SK-N-SH treated with all-trans-retinoic acid at 6 μM for 48 hours (cell line): ENCODE results near the gene ZNF143.

Experiments used
- ATAC-seq: fragments of 200-7000 bp; cut with Tn5 transposase; 3 replicates; pipeline ENCODE4 v1.9.1; 2020; ENCODE audit warnings: mild to moderate bottlenecking, moderate library complexity
- ARNTL ChIP-seq: fragments of 450-650 bp; formaldehyde crosslinking; IDR thresholded peaks from 2 replicates; pipeline ENCODE4 v1.5.0; 2020; ENCODE audit warnings: low read depth, mild to moderate bottlenecking, moderate library complexity, borderline replicate concordance
- BACH2 ChIP-seq: fragments of 250-450 bp; sonication (Bioruptor Pico); IDR thresholded peaks from 2 replicates; pipeline ENCODE4 v1.9.0; 2021; ENCODE audit warnings: mild to moderate bottlenecking, borderline replicate concordance
- CSDC2 ChIP-seq: fragments of 250-450 bp; sonication (Bioruptor Pico); IDR thresholded peaks from 2 replicates; pipeline ENCODE4 v1.5.0; 2020; ENCODE audit warnings: mild to moderate bottlenecking, moderate library complexity
- ESRRG ChIP-seq: fragments of 250-450 bp; sonication (Bioruptor Pico); IDR thresholded peaks from 2 replicates; pipeline ENCODE4 v1.6.1; 2021; ENCODE audit warnings: mild to moderate bottlenecking
- ISL1 ChIP-seq: fragments of 250-450 bp; sonication (Bioruptor Pico); IDR thresholded peaks from 2 replicates; pipeline ENCODE4 v2.1.2; 2022; ENCODE audit warnings: mild to moderate bottlenecking, moderate library complexity
- OSR1 ChIP-seq: fragments of 250-450 bp; sonication (Bioruptor Pico); IDR thresholded peaks from 2 replicates; pipeline ENCODE4 v1.8.0; 2022; ENCODE audit warnings: moderate library complexity, mild to moderate bottlenecking, inconsistent platforms
- PPARA ChIP-seq: fragments of 250-450 bp; sonication (Bioruptor Pico); IDR thresholded peaks from 2 replicates; pipeline ENCODE4 v1.5.0; 2020; ENCODE audit warnings: mild to moderate bottlenecking, borderline replicate concordance
- RARB ChIP-seq: fragments of 250-450 bp; sonication (Bioruptor Pico); IDR thresholded peaks from 2 replicates; pipeline ENCODE4 v1.8.0; 2021; ENCODE audit warnings: mild to moderate bottlenecking, moderate library complexity
- SNAI2 ChIP-seq: fragments of 250-450 bp; sonication (Bioruptor Pico); IDR thresholded peaks from 2 replicates; pipeline ENCODE4 v1.5.0; 2020; ENCODE audit warnings: mild to moderate bottlenecking, moderate library complexity
- TCF4 ChIP-seq: fragments of 250-450 bp; sonication (Bioruptor Pico); IDR thresholded peaks from 2 replicates; pipeline ENCODE4 v1.8.0; 2021; ENCODE audit warnings: mild to moderate bottlenecking, moderate library complexity, borderline replicate concordance
- TOX ChIP-seq: fragments of 250-450 bp; sonication (Bioruptor Pico); IDR thresholded peaks from 2 replicates; pipeline ENCODE4 v1.8.0; 2021; ENCODE audit warnings: mild to moderate bottlenecking, moderate library complexity, borderline replicate concordance
- ZC3H10 ChIP-seq: fragments of 250-450 bp; sonication (Bioruptor Pico); IDR thresholded peaks from 2 replicates; pipeline ENCODE4 v1.5.1; 2021; ENCODE audit warnings: mild to moderate bottlenecking, moderate library complexity
- ZFP30 ChIP-seq: fragments of 450-650 bp; formaldehyde crosslinking; IDR thresholded peaks from 2 replicates; pipeline ENCODE4 v1.5.0; 2022; ENCODE audit warnings: mild to moderate bottlenecking, moderate library complexity
- ZNF565 ChIP-seq: fragments of 450-650 bp; formaldehyde crosslinking; conservative IDR thresholded peaks from 2 replicates; pipeline ENCODE4 v1.5.0; 2020; ENCODE audit warnings: low read depth, mild to moderate bottlenecking, moderate library complexity
- ZNF70 ChIP-seq: fragments of 450-650 bp; formaldehyde crosslinking; IDR thresholded peaks from 2 replicates; pipeline ENCODE4 v1.5.0; 2020; ENCODE audit warnings: mild to moderate bottlenecking, moderate library complexity
- ZNF8 ChIP-seq: fragments of 450-650 bp; formaldehyde crosslinking; IDR thresholded peaks from 2 replicates; pipeline ENCODE4 v1.5.0; 2020; ENCODE audit warnings: mild to moderate bottlenecking, moderate library complexity
- TF ChIP-seq, protein P1 (sequence below): fragments of 250-450 bp; sonication (Bioruptor Pico); IDR thresholded peaks from 2 replicates; pipeline ENCODE4 v1.5.1; 2020; ENCODE audit warnings: low read depth, mild to moderate bottlenecking, moderate library complexity
- TF ChIP-seq, protein P2 (sequence below): fragments of 250-450 bp; sonication (Bioruptor Pico); IDR thresholded peaks from 2 replicates; pipeline ENCODE4 v1.8.0; 2021; ENCODE audit warnings: low read depth, mild to moderate bottlenecking, moderate library complexity, borderline replicate concordance
- TF ChIP-seq, protein P3 (sequence below): fragments of 250-450 bp; sonication (Bioruptor Pico); IDR thresholded peaks from 2 replicates; pipeline ENCODE4 v1.5.0; 2020; ENCODE audit warnings: mild to moderate bottlenecking, moderate library complexity
- TF ChIP-seq, protein P4 (sequence below): fragments of 250-450 bp; sonication (Bioruptor Pico); IDR thresholded peaks from 2 replicates; pipeline ENCODE4 v1.8.0; 2020; ENCODE audit warnings: mild to moderate bottlenecking, moderate library complexity, borderline replicate concordance

The ZNF143 gene

DNA sequence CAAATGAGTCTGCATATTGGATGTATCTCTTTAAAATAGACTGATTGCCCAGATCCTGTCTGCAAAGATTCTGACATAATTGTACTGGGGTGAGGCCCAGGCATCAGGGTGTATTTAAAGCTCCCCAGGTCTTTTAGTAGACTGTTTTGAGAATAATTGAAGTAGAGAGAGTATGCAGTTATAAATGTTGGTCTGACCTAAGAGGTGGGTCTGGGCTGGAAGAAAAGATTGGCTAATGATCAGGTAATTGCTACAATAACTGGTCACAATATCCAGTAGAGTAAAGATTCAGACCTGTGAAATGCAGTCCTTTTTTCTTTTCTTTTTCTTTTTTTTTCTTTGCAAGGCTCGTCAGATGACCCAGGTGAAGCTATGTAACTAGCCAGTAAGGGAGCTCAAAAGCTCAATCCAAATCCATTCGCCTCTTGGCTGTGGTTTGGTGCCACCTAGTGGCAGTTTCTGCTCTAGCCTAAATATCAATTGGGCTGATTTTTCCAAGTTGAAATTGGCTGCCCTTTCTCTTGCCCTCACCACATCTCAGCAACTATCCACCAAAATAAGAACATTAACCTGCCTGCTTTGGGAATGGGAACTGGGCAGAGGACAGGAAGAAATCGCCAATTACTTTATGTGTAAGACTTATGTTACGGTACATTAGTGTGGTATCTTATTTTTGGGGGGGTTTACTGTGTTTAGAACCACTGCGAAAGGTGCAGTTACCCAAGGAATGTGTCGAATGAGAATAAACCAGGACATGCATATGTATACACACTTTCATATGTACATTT is 45.9 kb downstream of the ZNF143 start (continued):
- TF ChIP-seq, protein P1, sequence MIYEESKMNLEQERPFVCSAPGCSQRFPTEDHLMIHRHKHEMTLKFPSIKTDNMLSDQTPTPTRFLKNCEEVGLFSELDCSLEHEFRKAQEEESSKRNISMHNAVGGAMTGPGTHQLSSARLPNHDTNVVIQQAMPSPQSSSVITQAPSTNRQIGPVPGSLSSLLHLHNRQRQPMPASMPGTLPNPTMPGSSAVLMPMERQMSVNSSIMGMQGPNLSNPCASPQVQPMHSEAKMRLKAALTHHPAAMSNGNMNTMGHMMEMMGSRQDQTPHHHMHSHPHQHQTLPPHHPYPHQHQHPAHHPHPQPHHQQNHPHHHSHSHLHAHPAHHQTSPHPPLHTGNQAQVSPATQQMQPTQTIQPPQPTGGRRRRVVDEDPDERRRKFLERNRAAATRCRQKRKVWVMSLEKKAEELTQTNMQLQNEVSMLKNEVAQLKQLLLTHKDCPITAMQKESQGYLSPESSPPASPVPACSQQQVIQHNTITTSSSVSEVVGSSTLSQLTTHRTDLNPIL (CRISPR knock-in tag): no peak

DNA sequence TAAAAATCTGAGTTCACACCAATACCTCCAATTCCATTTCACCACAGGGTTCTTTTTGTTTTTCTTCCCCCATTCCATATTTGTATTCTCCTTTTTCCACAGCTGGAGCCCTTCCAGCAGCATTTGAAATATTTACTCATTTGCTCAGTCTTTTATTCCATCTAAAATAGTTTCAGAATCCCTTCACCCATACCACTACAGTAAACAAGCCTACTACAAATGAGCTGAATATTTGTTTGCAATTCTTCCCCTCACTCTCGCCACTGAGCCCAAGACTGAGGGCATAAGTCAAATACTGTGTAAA is 46.4 kb downstream of the ZNF143 start:
- ATAC-seq: no peak
- TF ChIP-seq CSDC2 (CRISPR knock-in tag) (no peak), PPARA (no peak), RARB (CRISPR knock-in tag) (no peak), ZFP30 (CRISPR knock-in tag) (no peak), ZNF565 (CRISPR knock-in tag) (no peak), TOX (CRISPR knock-in tag) (no peak), ZNF70 (CRISPR knock-in tag) (no peak)
- TF ChIP-seq, protein P2, sequence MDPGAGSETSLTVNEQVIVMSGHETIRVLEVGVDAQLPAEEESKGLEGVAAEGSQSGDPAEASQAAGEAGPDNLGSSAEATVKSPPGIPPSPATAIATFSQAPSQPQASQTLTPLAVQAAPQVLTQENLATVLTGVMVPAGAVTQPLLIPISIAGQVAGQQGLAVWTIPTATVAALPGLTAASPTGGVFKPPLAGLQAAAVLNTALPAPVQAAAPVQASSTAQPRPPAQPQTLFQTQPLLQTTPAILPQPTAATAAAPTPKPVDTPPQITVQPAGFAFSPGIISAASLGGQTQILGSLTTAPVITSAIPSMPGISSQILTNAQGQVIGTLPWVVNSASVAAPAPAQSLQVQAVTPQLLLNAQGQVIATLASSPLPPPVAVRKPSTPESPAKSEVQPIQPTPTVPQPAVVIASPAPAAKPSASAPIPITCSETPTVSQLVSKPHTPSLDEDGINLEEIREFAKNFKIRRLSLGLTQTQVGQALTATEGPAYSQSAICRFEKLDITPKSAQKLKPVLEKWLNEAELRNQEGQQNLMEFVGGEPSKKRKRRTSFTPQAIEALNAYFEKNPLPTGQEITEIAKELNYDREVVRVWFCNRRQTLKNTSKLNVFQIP: no peak
- TF ChIP-seq, protein P1 (CRISPR knock-in tag): no peak

DNA sequence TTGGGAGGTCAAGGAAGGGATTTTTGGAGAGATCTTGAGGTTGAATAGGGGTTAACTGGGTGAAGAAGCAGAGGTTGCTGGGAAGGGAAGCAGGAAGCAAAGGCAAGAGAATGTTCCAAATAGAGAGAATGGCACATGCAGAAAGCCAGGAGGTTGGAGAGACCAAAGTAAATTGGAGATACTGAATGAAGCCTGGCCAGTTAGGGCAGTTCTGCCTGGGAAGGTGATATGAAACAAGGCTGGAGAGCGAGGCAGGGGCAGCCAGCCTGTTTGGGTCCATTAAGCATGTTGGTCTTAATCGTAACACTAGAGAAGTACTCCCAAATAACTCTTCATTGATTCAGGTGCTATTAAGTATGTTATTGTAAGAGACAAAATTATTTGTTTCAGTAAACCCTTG is 48.2 kb downstream of the ZNF143 start:
- ATAC-seq: no peak
- TF ChIP-seq, protein P3, sequence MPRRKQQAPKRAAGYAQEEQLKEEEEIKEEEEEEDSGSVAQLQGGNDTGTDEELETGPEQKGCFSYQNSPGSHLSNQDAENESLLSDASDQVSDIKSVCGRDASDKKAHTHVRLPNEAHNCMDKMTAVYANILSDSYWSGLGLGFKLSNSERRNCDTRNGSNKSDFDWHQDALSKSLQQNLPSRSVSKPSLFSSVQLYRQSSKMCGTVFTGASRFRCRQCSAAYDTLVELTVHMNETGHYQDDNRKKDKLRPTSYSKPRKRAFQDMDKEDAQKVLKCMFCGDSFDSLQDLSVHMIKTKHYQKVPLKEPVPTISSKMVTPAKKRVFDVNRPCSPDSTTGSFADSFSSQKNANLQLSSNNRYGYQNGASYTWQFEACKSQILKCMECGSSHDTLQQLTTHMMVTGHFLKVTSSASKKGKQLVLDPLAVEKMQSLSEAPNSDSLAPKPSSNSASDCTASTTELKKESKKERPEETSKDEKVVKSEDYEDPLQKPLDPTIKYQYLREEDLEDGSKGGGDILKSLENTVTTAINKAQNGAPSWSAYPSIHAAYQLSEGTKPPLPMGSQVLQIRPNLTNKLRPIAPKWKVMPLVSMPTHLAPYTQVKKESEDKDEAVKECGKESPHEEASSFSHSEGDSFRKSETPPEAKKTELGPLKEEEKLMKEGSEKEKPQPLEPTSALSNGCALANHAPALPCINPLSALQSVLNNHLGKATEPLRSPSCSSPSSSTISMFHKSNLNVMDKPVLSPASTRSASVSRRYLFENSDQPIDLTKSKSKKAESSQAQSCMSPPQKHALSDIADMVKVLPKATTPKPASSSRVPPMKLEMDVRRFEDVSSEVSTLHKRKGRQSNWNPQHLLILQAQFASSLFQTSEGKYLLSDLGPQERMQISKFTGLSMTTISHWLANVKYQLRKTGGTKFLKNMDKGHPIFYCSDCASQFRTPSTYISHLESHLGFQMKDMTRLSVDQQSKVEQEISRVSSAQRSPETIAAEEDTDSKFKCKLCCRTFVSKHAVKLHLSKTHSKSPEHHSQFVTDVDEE (CRISPR knock-in tag): no peak
- TF ChIP-seq ARNTL (CRISPR knock-in tag): no peak
- TF ChIP-seq ZNF8 (CRISPR knock-in tag): no peak
- TF ChIP-seq SNAI2 (CRISPR knock-in tag): no peak
- TF ChIP-seq TCF4 (CRISPR knock-in tag): no peak
- TF ChIP-seq, all 23 proteins: peak for 0

DNA sequence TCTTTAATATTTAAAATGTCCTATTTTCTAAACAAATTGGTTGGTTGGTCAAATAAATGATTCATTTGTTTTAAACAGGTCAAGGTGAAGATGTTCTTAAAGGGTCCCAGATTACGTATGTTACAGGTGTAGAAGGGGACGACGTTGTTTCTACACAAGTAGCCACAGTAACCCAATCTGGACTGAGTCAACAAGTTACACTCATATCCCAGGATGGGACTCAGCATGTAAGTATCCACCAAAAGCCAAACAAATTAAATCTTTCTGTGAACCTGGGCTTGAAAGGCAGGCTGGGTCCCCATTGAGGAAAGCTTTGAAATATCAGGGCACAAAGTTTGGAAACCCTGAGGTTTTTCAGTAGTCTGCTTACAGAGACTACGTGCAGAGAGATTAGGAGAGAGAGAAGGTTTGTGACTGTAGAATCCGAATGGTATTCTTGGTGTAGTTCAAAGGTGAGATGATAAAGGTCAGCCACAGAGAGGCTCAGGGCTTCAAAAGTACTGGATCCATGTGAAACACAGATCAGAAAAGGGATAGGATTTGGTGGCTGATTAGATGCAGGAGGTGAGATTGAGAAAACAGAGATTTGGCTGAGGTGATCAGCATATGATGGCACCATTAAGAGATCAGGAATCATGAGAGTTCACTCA is 51.7 kb downstream of the ZNF143 start:
- no peak for ATAC-seq
- TF ChIP-seq, protein P4, sequence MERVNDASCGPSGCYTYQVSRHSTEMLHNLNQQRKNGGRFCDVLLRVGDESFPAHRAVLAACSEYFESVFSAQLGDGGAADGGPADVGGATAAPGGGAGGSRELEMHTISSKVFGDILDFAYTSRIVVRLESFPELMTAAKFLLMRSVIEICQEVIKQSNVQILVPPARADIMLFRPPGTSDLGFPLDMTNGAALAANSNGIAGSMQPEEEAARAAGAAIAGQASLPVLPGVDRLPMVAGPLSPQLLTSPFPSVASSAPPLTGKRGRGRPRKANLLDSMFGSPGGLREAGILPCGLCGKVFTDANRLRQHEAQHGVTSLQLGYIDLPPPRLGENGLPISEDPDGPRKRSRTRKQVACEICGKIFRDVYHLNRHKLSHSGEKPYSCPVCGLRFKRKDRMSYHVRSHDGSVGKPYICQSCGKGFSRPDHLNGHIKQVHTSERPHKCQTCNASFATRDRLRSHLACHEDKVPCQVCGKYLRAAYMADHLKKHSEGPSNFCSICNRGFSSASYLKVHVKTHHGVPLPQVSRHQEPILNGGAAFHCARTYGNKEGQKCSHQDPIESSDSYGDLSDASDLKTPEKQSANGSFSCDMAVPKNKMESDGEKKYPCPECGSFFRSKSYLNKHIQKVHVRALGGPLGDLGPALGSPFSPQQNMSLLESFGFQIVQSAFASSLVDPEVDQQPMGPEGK (CRISPR knock-in tag): no peak
- TF ChIP-seq ESRRG (no peak), ISL1 (CRISPR knock-in tag) (no peak), ARNTL (CRISPR knock-in tag) (no peak), SNAI2 (CRISPR knock-in tag) (no peak), TCF4 (CRISPR knock-in tag) (no peak), ZNF565 (CRISPR knock-in tag) (no peak), PPARA (no peak), CSDC2 (CRISPR knock-in tag) (no peak), BACH2 (CRISPR knock-in tag) (no peak), ZNF8 (CRISPR knock-in tag) (no peak), ZC3H10 (CRISPR knock-in tag) (no peak), OSR1 (CRISPR knock-in tag) (no peak), RARB (CRISPR knock-in tag) (no peak)
- TF ChIP-seq, protein P1 (CRISPR knock-in tag): no peak
- TF ChIP-seq, protein P2: no peak
